Retinal pigment epithelial cell (primary cell): ENCODE data around the gene VWA8.

ENCODE experiments used
- DNase-seq: peaks from one replicate; pipeline ENCODE4 v3.0.0-alpha.2; 2010; ENCODE audit warnings: low read depth
- H3K4me3 ChIP-seq: 2 replicates; pipeline ENCODE4 v1.5.1; 2011; ENCODE audit warnings: mild to moderate bottlenecking, low read length, control low read depth, moderate library complexity
- TF ChIP-seq, protein P1 (sequence below): conservative IDR thresholded peaks from 2 replicates; pipeline ENCODE4 v1.5.1; 2011; ENCODE audit warnings: low read depth, low read length, control low read depth, inconsistent platforms

VWA8 gene

DNA sequence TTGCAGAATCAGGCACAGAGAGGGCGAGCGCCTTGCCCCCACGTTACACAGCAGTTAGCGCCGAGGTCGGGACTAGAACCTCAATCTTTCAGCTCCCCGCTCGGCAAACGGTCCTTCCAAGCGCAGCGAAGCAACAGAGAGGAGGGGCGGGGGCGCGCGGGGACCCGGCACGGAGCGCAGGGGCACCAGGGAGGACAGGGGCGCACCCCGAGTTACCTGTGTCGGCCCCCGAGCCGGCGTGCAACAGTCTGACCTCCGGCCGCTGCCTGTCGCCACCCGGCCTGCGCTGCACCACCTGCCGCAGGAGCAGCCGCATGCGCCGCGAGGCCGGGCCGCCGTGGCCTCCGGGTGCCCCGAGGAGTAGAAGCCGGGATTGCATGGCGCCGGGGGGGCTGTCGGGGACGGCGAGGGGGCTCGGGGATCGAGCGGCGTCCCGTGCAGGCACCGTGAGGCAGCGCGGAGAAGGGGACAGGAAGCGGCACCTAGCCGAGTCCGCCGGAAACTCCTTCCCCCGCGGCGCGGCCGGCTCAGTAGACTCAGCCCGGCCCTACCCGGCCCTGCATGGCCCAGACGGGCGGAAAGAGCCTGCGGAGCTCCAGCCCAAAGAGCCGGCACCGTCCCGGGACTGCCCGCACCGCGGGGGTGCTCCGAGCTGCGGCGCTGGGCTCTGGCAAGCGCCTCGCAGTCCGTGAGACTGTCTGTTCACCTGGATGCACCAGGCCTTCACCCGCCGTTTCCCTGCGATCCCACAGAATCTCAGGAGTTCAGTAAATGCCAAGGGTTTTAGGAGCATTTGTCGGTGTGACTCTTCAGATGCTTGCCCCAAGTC, at the start of gene VWA8:
Gene VWA8, minus strand, starts transcription at position 473 of the 829 bp plus-strand sequence. Its CDS starts 94 bp downstream, at position 379.
- peak; percentile 37 for DNase-seq
- peak within 1 kb of the TSS; percentile 57 for H3K4me3 ChIP-seq
- TF ChIP-seq, protein P1, sequence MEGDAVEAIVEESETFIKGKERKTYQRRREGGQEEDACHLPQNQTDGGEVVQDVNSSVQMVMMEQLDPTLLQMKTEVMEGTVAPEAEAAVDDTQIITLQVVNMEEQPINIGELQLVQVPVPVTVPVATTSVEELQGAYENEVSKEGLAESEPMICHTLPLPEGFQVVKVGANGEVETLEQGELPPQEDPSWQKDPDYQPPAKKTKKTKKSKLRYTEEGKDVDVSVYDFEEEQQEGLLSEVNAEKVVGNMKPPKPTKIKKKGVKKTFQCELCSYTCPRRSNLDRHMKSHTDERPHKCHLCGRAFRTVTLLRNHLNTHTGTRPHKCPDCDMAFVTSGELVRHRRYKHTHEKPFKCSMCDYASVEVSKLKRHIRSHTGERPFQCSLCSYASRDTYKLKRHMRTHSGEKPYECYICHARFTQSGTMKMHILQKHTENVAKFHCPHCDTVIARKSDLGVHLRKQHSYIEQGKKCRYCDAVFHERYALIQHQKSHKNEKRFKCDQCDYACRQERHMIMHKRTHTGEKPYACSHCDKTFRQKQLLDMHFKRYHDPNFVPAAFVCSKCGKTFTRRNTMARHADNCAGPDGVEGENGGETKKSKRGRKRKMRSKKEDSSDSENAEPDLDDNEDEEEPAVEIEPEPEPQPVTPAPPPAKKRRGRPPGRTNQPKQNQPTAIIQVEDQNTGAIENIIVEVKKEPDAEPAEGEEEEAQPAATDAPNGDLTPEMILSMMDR: no peak

GRCh38 chr13:42009057-42009456, 48.1 kb upstream of the VWA8 start:
- H3K4me3 ChIP-seq: no peak overlapping the region
- TF ChIP-seq, protein P1: no peak

GRCh38 chr13:42007844-42008243, 46.9 kb upstream of the VWA8 start:
- TF ChIP-seq, protein P1: no peak
- H3K4me3 ChIP-seq: no peak overlapping the region
- peak; percentile 17 for DNase-seq

More at GRCh38 chr13:42009057-42009456, 48.1 kb upstream of the VWA8 start:
- DNase-seq: no peak

DNA sequence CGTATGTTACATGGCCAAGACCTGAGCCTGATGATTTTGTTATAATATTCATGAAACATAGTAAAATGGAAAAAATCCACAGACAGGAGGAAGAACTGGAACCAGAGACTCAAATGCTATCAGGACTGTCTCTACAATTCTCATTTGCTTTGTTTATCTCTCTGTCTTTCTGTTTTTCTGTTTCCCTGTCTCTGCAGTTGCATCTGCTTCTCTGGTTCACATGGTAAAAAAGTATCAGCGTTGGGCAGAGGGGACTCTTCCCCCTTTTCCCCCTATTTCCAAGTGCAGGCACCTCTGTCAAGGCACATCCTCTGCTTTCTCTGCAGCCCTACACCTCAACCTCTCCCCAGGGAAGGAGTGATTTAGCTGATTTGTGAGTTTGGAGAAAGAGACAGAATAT, 41.2 kb upstream of the VWA8 start:
- no peak for DNase-seq
- TF ChIP-seq, protein P1: no peak
- no peak overlapping the region for H3K4me3 ChIP-seq

GRCh38 chr13:42001580-42001979, 40.7 kb upstream of the VWA8 start:
- H3K4me3 ChIP-seq: no peak overlapping the region
- TF ChIP-seq, protein P1: no peak
- DNase-seq: peak; percentile 25

DNA sequence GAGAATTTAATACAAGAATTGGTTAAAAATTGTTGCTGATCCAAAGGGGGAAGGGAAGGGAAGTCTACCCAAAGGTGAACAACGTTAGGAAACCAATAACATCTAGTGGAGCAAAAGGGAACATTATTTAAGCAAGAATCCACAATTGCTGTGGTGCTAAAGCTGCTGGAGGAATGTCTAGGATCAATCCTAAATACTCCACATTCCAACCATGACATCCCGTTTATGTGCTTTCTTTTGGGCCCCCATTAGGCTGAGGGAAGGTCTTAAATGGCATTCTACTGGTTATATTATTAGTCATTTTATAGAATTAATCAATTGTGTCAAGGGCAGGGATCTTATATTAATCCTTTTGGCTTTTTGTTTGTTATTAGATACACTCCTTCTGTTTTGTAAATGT, 39.9 kb upstream of the VWA8 start:
- DNase-seq: peak; percentile 9
- TF ChIP-seq, protein P1: no peak
- no peak overlapping the region for H3K4me3 ChIP-seq

DNA sequence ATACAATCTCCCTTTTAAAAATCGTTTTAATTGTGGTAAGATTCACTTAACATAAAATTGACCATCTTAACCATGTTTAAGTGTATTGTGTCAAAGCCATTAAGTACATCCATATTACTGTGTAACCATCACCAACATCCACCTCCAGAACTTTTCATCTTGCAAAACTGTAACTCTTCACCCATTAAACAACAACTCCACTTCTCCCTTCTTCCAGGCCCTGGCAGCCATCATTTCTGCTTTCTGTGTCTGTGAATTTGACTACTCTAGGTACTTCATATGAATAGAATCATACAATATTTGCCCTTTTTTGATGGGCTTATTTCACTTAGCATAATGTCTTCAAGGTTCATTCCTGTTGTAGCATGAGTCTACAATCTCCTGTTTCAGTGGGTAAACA, 36.5 kb upstream of the VWA8 start:
- no peak for DNase-seq
- TF ChIP-seq, protein P1: no peak

More for the DNA sequence above, 36.5 kb upstream of the VWA8 start:
- H3K4me3 ChIP-seq: no peak overlapping the region
